ENCODE data around the gene MAST4.

The MAST4 gene

DNA sequence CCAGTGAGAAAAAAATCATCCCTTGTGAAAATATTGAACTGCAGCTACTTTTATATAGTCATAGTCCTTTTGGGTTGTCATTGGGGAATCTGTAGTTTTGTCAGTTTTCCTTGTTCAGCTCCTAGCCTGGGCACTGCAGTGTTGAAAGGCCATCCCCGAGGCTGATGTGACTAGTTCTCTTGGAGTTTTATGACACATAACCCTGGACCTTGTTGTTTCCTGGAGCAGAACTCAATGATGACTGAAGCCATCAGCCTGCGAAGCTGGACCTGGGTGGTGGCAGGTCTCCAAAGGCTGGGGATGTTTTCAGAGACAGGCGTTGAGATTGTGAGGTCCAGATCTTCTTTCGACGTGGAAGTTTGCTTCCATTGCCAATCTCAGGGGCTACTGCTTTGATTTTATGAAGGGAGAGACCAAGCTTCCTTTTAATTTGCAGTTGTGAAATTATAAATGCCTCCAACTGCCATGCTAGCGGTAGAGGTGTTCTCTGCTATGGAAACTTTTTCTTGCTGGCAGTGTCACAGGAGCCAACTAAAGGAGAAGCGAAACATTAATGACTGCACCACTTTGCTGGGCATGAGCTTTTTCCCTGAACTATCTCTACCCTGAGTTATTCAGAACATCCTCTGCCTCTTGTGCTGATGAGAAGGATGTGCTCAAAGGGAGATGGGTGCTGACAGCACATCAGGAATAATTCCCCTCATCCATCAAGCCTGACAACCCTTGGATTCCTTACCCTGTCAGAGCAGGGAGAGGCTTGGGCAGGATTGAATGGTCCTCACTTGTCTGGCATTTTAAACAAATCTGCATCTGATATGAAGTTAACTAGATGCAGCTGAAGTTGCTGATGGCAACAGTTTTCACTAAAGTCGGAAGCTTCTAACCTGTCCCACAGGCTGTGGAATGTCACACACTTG is 209.6 kb downstream of the MAST4 start:
- FAIRE-seq (no peak), DNase-seq (ENCODE audit: insufficient read length) (no peak)
- TF ChIP-seq POLR2A (IDR thresholded peaks at IDR 0.05; ENCODE audit: low read depth, low read length) (no peak), TAF1 (IDR thresholded peaks at IDR 0.05; ENCODE audit: borderline replicate concordance, low read depth, low read length) (no peak), POLR2AphosphoS5 (IDR thresholded peaks at IDR 0.05; ENCODE audit: low read depth, low read length) (no peak)

- DNase-seq (ENCODE audit: insufficient read length) = no peak
- no peak for FAIRE-seq
- TF ChIP-seq TAF1 (IDR thresholded peaks at IDR 0.05; ENCODE audit: borderline replicate concordance, low read depth, low read length) (no peak), POLR2AphosphoS5 (IDR thresholded peaks at IDR 0.05; ENCODE audit: low read depth, low read length) (no peak), POLR2A (IDR thresholded peaks at IDR 0.05; ENCODE audit: low read depth, low read length) (no peak)
Observed at GRCh38 chr5:66807743-66808142, 211.6 kb downstream of the MAST4 start.

DNA sequence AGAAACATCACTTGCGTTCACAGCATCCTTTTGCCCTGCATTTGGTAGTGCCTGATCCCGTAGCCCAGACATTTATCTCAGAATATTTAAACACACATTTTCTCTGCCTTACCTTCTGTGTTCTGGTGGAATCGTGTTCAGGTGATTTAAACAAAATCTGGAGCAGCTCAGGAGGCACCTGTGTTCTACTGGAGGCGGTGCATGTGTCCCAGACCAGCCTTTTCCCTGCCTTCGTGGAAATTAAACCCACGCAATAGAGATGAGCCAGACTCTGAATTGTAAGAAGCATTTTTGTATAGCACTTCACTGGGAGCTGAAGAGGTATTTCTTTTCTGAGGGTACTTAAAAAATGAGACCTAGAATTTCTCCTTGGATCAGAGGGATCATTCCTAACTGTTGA is 212.5 kb downstream of the MAST4 start:
- FAIRE-seq (no peak), DNase-seq (ENCODE audit: insufficient read length) (no peak)
- TF ChIP-seq POLR2AphosphoS5 (IDR thresholded peaks at IDR 0.05; ENCODE audit: low read depth, low read length) = no peak
- no peak for TF ChIP-seq TAF1 (IDR thresholded peaks at IDR 0.05; ENCODE audit: borderline replicate concordance, low read depth, low read length)
- TF ChIP-seq POLR2A (IDR thresholded peaks at IDR 0.05; ENCODE audit: low read depth, low read length) = no peak

GRCh38 chr5:66810151-66810550 is 214.0 kb downstream of the MAST4 start:
- FAIRE-seq (no peak), DNase-seq (ENCODE audit: insufficient read length) (no peak)
- no peak for TF ChIP-seq TAF1 (IDR thresholded peaks at IDR 0.05; ENCODE audit: borderline replicate concordance, low read depth, low read length)
- TF ChIP-seq POLR2AphosphoS5 (IDR thresholded peaks at IDR 0.05; ENCODE audit: low read depth, low read length) = no peak
- no peak for TF ChIP-seq POLR2A (IDR thresholded peaks at IDR 0.05; ENCODE audit: low read depth, low read length)

- TF ChIP-seq POLR2AphosphoS5 (IDR thresholded peaks at IDR 0.05; ENCODE audit: low read depth, low read length) = no peak
- TF ChIP-seq TAF1 (IDR thresholded peaks at IDR 0.05; ENCODE audit: borderline replicate concordance, low read depth, low read length) = no peak
- no peak for TF ChIP-seq POLR2A (IDR thresholded peaks at IDR 0.05; ENCODE audit: low read depth, low read length)
- FAIRE-seq (no peak), DNase-seq (ENCODE audit: insufficient read length) (no peak)
Observed at GRCh38 chr5:66810848-66811261, 214.7 kb downstream of the MAST4 start.

DNA sequence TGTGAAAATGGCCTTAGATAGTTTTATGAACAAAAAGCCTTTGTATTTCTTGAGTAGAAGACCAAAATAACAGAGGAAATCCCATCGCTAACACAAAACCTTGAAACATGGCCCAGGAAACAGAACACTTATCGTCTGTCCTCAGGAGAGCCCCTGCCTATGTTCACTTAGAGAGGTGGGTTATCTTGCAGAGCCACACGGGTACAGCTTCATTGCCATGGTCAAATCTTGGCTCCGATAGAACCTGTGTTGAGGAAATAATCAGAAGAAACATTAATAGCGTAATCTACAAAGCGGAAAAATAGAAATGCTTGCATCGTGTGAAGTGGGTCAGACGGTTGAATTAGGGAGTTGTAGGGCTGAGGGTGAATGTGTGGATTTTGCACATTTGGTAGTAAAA is 216.1 kb downstream of the MAST4 start:
- no peak for TF ChIP-seq POLR2A (IDR thresholded peaks at IDR 0.05; ENCODE audit: low read depth, low read length)
- TF ChIP-seq TAF1 (IDR thresholded peaks at IDR 0.05; ENCODE audit: borderline replicate concordance, low read depth, low read length) = no peak
- TF ChIP-seq POLR2AphosphoS5 (IDR thresholded peaks at IDR 0.05; ENCODE audit: low read depth, low read length) = no peak
- FAIRE-seq (no peak), DNase-seq (ENCODE audit: insufficient read length) (no peak)

DNA sequence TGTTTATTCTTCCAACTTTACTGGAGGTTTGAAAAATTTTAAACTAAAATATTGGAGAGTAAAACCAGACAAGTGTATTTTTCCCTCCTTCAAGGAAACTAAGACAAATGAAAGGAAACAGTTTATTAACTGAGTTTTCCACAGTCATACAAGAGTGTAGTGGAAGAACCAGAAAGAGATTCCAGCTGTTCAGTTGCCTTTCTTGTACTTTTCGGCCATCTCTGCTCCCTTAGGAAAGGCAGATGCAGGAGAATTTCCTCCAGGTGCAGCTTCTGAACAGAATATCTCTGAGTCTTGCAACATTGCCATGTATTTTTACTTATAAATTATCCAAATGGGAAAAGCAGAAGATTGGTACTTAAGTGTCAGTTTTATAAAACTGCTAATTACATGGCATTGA is 217.1 kb downstream of the MAST4 start:
- DNase-seq (ENCODE audit: insufficient read length) (no peak), FAIRE-seq (no peak)
- no peak for TF ChIP-seq POLR2AphosphoS5 (IDR thresholded peaks at IDR 0.05; ENCODE audit: low read depth, low read length)
- no peak for TF ChIP-seq TAF1 (IDR thresholded peaks at IDR 0.05; ENCODE audit: borderline replicate concordance, low read depth, low read length)
- no peak for TF ChIP-seq POLR2A (IDR thresholded peaks at IDR 0.05; ENCODE audit: low read depth, low read length)

GRCh38 chr5:66814146-66814991 is 218.2 kb downstream of the MAST4 start:
- TF ChIP-seq TAF1 (IDR thresholded peaks at IDR 0.05; ENCODE audit: borderline replicate concordance, low read depth, low read length) = no peak
- TF ChIP-seq POLR2A (IDR thresholded peaks at IDR 0.05; ENCODE audit: low read depth, low read length) = no peak
- TF ChIP-seq POLR2AphosphoS5 (IDR thresholded peaks at IDR 0.05; ENCODE audit: low read depth, low read length) = no peak
- DNase-seq (ENCODE audit: insufficient read length) (peak; percentile 9), FAIRE-seq (peak; percentile 46)

- no peak for FAIRE-seq
- no peak for DNase-seq (ENCODE audit: insufficient read length)
- TF ChIP-seq POLR2AphosphoS5 (IDR thresholded peaks at IDR 0.05; ENCODE audit: low read depth, low read length) = no peak
Observed at GRCh38 chr5:66818304-66818934, 222.2 kb downstream of the MAST4 start.

- FAIRE-seq (no peak), DNase-seq (ENCODE audit: insufficient read length) (no peak)
- TF ChIP-seq POLR2AphosphoS5 (IDR thresholded peaks at IDR 0.05; ENCODE audit: low read depth, low read length) = no peak
- no peak for TF ChIP-seq POLR2A (IDR thresholded peaks at IDR 0.05; ENCODE audit: low read depth, low read length)
Observed at GRCh38 chr5:66818935-66819328, 222.7 kb downstream of the MAST4 start.

DNA sequence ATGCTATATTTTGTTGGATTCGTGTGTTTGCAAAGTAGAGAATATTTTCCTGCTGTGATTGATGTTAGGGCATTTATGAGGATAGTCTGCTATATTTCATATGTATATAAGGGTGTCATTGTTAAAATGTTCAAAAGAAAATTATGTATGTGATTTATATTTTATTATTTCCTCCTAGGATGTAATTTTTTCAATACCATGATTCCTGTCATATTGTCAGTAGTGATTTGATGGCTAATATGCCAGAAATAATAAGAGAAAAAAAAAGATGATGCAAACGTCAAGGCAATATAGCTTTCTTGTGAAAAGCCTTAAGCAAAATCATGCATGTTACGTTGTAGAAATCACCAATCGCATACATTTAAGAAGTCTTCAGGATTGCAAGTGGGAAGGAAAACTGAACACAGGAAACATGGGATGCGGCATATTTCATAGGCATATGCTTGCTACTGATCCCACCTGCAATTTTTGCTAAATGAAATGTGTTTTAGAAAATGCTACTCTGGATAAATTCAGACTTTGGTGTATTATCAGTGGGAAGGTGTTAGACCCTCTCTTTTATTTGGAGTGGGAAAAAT is 224.5 kb downstream of the MAST4 start:
- TF ChIP-seq POLR2AphosphoS5 (IDR thresholded peaks at IDR 0.05; ENCODE audit: low read depth, low read length) (no peak), TAF1 (IDR thresholded peaks at IDR 0.05; ENCODE audit: borderline replicate concordance, low read depth, low read length) (no peak), POLR2A (IDR thresholded peaks at IDR 0.05; ENCODE audit: low read depth, low read length) (no peak)
- no peak for DNase-seq (ENCODE audit: insufficient read length)
- FAIRE-seq = no peak

Measured in GM12892 (cell line).